Activated gamma-delta T cell treated with Interleukin-2 at 50 U/mL for 16 hours (primary cell): ENCODE results near the gene IGF2BP3.
A peak's percentile ranks its signal among the peaks of the same experiment; 100 is the strongest.
"Not testable (repeated sequence)": the region's sequence is repeated elsewhere in the genome, so short reads cannot be mapped to it uniquely, and the experiment has no call there.

ENCODE experiments used
- DNase-seq: peaks from one replicate; pipeline ENCODE4 v3.0.0-alpha.2; 2020

IGF2BP3 gene

GRCh38 chr7:23470330-23471105 is at the start of gene IGF2BP3:
TSS of gene IGF2BP3 (minus strand) at chr7:23470491. CDS start at chr7:23470110, 381 bp downstream.
- no peak for DNase-seq

- DNase-seq, result no peak
Measured at GRCh38 chr7:23514755-23515154, 44.5 kb upstream of the IGF2BP3 start.

GRCh38 chr7:23513746-23514145 is 43.5 kb upstream of the IGF2BP3 start:
- DNase-seq, result not testable (repeated sequence)

- no peak for DNase-seq
Measured at GRCh38 chr7:23494009-23494408, 23.7 kb upstream of the IGF2BP3 start.

GRCh38 chr7:23491502-23491901 is 21.2 kb upstream of the IGF2BP3 start:
- DNase-seq, result no peak

GRCh38 chr7:23490357-23491135 is 20.3 kb upstream of the IGF2BP3 start:
- peak; percentile 47 for DNase-seq

- DNase-seq, result not testable (repeated sequence)
Measured at GRCh38 chr7:23488714-23489113, 18.4 kb upstream of the IGF2BP3 start.

- DNase-seq, result no peak
Measured at GRCh38 chr7:23487670-23488069, 17.4 kb upstream of the IGF2BP3 start.

- DNase-seq, result no peak
Measured at GRCh38 chr7:23486002-23486773, 15.9 kb upstream of the IGF2BP3 start.

- DNase-seq, result no peak
Measured at GRCh38 chr7:23482686-23483085, 12.4 kb upstream of the IGF2BP3 start.

GRCh38 chr7:23477962-23478866 is 7.9 kb upstream of the IGF2BP3 start:
- no peak for DNase-seq

- no peak for DNase-seq
Measured at GRCh38 chr7:23477157-23477499, 6.8 kb upstream of the IGF2BP3 start.

- DNase-seq, result no peak
Measured at GRCh38 chr7:23476286-23477156, 6.2 kb upstream of the IGF2BP3 start.

GRCh38 chr7:23475576-23475839 is 5.2 kb upstream of the IGF2BP3 start:
- no peak for DNase-seq

GRCh38 chr7:23474829-23475575 is 4.7 kb upstream of the IGF2BP3 start:
- no peak for DNase-seq

GRCh38 chr7:23474094-23474828 is 4.0 kb upstream of the IGF2BP3 start:
- DNase-seq, result no peak

GRCh38 chr7:23473844-23474093 is 3.5 kb upstream of the IGF2BP3 start:
- DNase-seq, result no peak

- no peak for DNase-seq
Measured at GRCh38 chr7:23472956-23473843, 2.9 kb upstream of the IGF2BP3 start.

- DNase-seq, result no peak
Measured at GRCh38 chr7:23472556-23472955, 2.3 kb upstream of the IGF2BP3 start.
